Bronchial epithelial cell (primary cell): Measurements from ENCODE around the gene STXBP1. TPM values are rescaled to one million over a fixed set of nuclear protein-coding genes. Genes with fewer than 3 reads are reported as not detected.

Experiments used
- DNase-seq: peaks from one replicate; pipeline ENCODE4 v3.0.0-alpha.2; 2010; ENCODE audit warnings: low read depth
- FAIRE-seq: peaks from 2 replicates; lab custom pipeline; 2011; peaks lifted over from hg19 to GRCh38; lab: Jason Lieb, UNC
- H3K27me3 ChIP-seq: 2 replicates; pipeline ENCODE4 v1.5.1; 2011; ENCODE audit warnings: low read length; ENCODE audit not compliant: control insufficient read depth, insufficient read depth
- H3K36me3 ChIP-seq: 2 replicates; pipeline ENCODE4 v1.5.1; 2011; ENCODE audit warnings: low read length; ENCODE audit not compliant: control insufficient read depth, insufficient read depth
- H3K4me3 ChIP-seq: 2 replicates; pipeline ENCODE4 v1.5.1; 2011; ENCODE audit warnings: mild to moderate bottlenecking, low read depth, low read length, control low read depth
- total RNA-seq: library from RNA; depleted of rRNA; stranded (reverse); fragments of >200 nt; gene quantifications from 2 replicates; pipeline ENCODE4 v1.2.1, GENCODE V29; 2014
- TF ChIP-seq, protein P1 (sequence below): IDR thresholded peaks from 2 replicates; pipeline ENCODE4 v1.5.1; 2011; ENCODE audit warnings: mild to moderate bottlenecking, moderate library complexity, low read length, control low read depth, inconsistent platforms; ENCODE audit not compliant: insufficient read depth, severe bottlenecking

Gene STXBP1
- total RNA-seq, 1 donor from 2014 or later = 17.1 TPM

DNA sequence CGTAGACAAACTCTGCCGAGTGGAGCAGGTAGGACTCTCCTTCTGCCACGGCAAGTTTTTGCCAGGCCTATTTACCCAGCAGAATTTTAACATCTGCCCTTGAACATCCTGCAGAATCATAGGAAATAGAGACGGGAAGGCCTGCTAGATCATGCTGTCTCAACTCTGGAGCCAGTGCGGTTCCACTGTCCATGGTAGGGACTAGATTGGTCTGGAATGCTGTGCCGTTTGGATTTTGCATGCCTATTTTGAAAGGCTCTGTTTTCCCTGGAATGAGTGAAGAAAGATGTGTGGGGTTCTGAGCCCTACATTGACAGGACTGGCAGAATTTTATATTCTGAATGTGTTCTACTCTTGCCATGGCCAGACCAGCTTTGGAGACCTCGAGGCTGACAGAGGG is 61.2 kb downstream of the STXBP1 start:
- Histone ChIP-seq H3K4me3 (no peak overlapping the region), H3K36me3 (peaks cover 8% of the 10 kb centered on the region), H3K27me3 (no peaks in the 10 kb centered on the region)
- FAIRE-seq = no peak
- TF ChIP-seq, protein P1, sequence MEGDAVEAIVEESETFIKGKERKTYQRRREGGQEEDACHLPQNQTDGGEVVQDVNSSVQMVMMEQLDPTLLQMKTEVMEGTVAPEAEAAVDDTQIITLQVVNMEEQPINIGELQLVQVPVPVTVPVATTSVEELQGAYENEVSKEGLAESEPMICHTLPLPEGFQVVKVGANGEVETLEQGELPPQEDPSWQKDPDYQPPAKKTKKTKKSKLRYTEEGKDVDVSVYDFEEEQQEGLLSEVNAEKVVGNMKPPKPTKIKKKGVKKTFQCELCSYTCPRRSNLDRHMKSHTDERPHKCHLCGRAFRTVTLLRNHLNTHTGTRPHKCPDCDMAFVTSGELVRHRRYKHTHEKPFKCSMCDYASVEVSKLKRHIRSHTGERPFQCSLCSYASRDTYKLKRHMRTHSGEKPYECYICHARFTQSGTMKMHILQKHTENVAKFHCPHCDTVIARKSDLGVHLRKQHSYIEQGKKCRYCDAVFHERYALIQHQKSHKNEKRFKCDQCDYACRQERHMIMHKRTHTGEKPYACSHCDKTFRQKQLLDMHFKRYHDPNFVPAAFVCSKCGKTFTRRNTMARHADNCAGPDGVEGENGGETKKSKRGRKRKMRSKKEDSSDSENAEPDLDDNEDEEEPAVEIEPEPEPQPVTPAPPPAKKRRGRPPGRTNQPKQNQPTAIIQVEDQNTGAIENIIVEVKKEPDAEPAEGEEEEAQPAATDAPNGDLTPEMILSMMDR = no peak
- DNase-seq = no peak

DNA sequence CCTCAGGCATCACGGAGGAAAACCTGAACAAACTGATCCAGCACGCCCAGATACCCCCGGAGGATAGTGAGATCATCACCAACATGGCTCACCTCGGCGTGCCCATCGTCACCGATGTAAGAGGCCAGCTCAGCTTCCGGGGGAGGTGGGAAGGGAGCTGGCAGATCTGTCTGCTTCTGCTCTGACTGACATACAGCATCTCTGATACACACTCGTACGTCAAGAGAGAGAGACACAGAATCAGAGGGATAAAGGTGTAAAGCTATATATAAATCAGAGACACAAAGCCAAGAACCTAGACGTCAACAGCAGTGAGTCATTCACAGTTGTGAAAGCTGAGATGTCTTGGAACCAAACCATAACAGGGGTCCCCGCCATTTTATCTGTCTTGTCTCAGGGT is 64.6 kb downstream of the STXBP1 start:
- TF ChIP-seq, protein P1 = no peak
- Histone ChIP-seq H3K27me3 (no peaks in the 10 kb centered on the region), H3K4me3 (no peak overlapping the region), H3K36me3 (peaks cover 12% of the 10 kb centered on the region)
- no peak for FAIRE-seq
- no peak for DNase-seq

DNA sequence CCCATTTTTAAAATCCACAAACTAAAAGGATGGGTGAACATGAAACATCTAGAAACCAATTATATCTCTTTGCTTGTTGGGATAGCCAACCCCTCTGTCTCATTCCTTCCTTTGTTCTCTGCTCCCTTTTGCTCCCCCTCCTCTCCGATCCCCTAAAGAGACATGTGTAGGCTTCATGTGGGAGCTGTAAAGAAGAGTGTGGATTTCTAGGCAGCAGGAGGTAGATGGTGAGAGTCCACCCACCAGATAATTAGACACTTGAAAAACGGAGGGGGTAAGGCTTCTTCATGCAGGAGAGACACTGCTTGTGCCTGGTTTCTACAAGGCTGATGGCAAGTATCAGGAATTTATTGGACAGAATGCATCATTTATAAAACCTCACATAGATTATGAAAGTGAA is 67.4 kb downstream of the STXBP1 start:
- no peak for FAIRE-seq
- peaks cover 15% of the 10 kb centered on the region for H3K36me3 ChIP-seq
- H3K4me3 ChIP-seq = no peak overlapping the region
- TF ChIP-seq, protein P1 = no peak
- no peaks in the 10 kb centered on the region for H3K27me3 ChIP-seq
- no peak for DNase-seq

DNA sequence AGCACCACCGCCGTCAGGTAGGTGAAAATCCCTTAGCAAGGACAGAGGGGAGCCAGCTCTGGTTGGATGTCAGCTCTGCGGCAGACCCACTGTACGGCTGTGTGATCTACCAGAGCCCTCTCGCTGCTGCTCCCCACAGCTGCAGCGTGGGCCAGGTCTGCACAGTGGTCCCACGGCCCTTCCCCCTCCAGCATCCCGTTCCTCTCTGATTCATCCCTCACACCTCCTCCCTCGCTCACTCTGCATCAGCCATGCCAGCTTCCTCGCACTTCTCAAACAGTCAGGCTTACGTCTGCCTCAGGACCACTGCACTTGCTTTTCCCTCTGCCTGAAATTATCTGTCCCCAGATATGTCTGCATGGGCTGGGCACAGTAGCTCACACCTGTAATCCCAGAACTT is 68.1 kb downstream of the STXBP1 start:
- Histone ChIP-seq H3K36me3 (peaks cover 14% of the 10 kb centered on the region), H3K4me3 (no peak overlapping the region), H3K27me3 (no peaks in the 10 kb centered on the region)
- TF ChIP-seq, protein P1 = no peak
- FAIRE-seq (peak; percentile 88), DNase-seq (no peak)

DNA sequence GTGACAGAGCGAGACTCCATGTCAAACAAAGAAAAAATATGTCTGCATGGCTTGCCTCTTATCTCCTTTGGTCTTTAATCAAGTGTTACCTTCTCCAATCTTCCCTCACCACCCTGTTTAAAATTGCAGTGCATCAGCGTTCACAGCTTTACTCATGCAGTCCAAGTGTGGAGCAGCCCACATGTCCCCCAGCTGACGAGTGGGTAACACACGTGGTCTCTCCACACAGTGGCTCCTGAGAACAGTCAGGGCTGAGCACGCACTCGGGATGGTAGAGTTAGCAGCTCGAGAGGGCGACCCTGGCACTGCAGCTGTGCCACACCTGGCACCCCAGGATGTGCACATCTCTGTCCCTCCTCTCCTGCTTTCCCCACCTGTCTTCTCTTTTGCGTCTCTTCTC is 68.8 kb downstream of the STXBP1 start:
- peaks cover 14% of the 10 kb centered on the region for H3K36me3 ChIP-seq
- H3K4me3 ChIP-seq = no peak overlapping the region
- DNase-seq = no peak
- TF ChIP-seq, protein P1 = no peak
- no peak for FAIRE-seq
- H3K27me3 ChIP-seq = no peaks in the 10 kb centered on the region
